GM10248 (cell line): ENCODE data around the gene NOP10.

Experiments
- CTCF ChIA-PET: fragments of 300-600 bp; sonication (Branson Sonifier 250); formaldehyde crosslinking; extraction: SDS; loops from one replicate; lab custom pipeline; 2021; ENCODE audit warnings: antibody characterized with exemption; lab: Yijun Ruan, JAX
- POLR2A ChIA-PET: fragments of 350-650 bp; sonication (Branson Sonifier 250); formaldehyde crosslinking; extraction: SDS; loops from one replicate; lab custom pipeline; 2020; ENCODE audit warnings: antibody characterized with exemption; lab: Yijun Ruan, JAX
- DNase-seq: peaks from one replicate; pipeline ENCODE4 v3.0.0; 2012; ENCODE audit errors: extremely low spot score
- TF ChIP-seq, protein P1 (sequence below): IDR thresholded peaks from 2 replicates; pipeline ENCODE4 v1.5.1; 2012; ENCODE audit warnings: mild to moderate bottlenecking, low read depth; ENCODE audit errors: extremely low read depth, missing control alignments, control extremely low read depth

NOP10 gene

GRCh38 chr15:34338347-34338746 is 4.6 kb downstream of the NOP10 start:
- POLR2A ChIA-PET, result interaction anchor here (0.7 to 2.2 kb wide), 2 partner anchors 9 to 20 kb away, joined by 5 to 9 read pairs; no protein-coding TSS in a partner anchor

DNA sequence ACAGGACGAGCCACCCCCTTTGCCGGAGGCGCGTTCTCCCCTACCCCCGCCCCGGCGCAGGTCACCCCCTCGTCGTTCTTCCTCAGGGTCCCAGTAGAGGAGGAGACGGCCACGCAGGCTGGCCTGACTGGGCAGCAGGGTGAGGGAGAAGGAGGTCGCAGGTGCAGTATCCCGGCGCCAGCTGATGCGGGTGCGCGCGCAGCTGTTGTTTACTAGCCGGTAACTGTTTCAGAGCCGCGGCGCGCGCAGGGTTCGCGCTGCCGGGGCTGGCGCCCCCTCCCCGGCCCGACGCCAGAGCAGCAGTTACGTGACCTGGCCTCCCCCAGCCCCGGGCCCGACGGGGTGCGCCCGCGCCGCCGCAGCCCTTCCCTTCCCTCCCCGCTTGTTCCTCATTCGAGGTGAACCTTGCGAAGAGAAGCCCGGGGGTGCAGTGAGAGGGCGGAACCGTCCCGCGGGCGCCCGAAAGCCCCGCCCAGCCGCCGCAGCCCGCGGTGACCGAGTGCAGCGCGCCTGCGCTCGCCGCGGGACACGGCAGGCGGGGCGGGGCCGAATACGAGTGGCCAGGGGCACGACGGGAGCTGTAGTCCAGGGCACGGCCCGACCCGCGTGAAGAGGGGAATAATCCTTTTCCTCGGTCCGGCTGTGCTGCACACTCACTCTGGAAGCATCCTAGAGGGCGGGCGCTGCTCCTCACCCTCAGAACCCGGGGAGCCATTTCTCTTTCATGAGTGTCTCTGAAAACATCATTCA is 5.2 kb downstream of the NOP10 start, which contains the start of gene SLC12A6:
TSS of gene SLC12A6 (minus strand) at position 225 of the 750 bp plus-strand sequence. CDS start 1,101 bp downstream, outside the sequence.
- CTCF ChIA-PET, result interaction anchor here (1.0 to 2.9 kb wide), 8 partner anchors 9 to 96 kb away, joined by 3 to 19 read pairs (median 4); partner anchors contain the start of gene LPCAT4
- TF ChIP-seq, protein P1, sequence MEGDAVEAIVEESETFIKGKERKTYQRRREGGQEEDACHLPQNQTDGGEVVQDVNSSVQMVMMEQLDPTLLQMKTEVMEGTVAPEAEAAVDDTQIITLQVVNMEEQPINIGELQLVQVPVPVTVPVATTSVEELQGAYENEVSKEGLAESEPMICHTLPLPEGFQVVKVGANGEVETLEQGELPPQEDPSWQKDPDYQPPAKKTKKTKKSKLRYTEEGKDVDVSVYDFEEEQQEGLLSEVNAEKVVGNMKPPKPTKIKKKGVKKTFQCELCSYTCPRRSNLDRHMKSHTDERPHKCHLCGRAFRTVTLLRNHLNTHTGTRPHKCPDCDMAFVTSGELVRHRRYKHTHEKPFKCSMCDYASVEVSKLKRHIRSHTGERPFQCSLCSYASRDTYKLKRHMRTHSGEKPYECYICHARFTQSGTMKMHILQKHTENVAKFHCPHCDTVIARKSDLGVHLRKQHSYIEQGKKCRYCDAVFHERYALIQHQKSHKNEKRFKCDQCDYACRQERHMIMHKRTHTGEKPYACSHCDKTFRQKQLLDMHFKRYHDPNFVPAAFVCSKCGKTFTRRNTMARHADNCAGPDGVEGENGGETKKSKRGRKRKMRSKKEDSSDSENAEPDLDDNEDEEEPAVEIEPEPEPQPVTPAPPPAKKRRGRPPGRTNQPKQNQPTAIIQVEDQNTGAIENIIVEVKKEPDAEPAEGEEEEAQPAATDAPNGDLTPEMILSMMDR, result no peak
- DNase-seq, result peak; percentile 93
- POLR2A ChIA-PET, result interaction anchor here (0.6 to 2.2 kb wide), 6 partner anchors 9 to 31 kb away, joined by 3 to 9 read pairs (median 4); no protein-coding TSS in a partner anchor

More at GRCh38 chr15:34338347-34338746, 4.6 kb downstream of the NOP10 start:
- TF ChIP-seq, protein P1, result no peak
- no peak for DNase-seq
- CTCF ChIA-PET, result interaction anchor here (0.9 to 2.9 kb wide), 6 partner anchors 10 to 97 kb away, joined by 3 to 19 read pairs (median 4); partner anchors contain the start of gene LPCAT4

DNA sequence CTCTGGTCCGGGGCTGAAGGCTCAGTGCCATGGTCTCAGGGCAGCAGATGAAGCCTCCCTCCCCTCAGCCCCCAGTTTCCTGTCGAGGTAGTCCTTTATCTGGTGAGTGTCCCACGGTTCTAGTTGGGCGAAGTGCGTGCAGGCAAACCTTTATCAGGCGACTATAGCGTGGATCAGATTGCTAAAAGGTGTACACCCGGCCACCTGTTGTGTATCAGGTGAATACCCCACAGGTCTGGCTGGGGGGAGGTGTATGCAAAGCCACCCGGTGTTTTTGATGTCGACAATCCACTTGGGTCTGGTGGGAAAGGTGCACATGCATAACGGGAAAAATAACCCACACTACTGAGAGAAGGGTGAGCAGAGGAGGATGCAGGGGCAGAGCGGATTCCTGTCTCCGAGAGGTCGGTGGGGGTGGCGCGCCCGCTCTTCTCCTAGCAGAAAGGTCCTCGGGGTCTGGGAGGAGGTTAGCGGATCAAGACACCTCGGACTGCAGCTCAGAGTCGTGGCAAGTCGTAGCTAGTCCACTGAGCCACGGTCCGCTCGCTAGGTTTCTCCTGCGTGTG is 5.9 kb downstream of the NOP10 start:
- POLR2A ChIA-PET, result interaction anchor here (0.6 to 2.2 kb wide), 6 partner anchors 8 to 127 kb away, joined by 3 to 9 read pairs (median 3); partner anchors contain the start of gene KATNBL1
- no peak for DNase-seq
- CTCF ChIA-PET, result interaction anchor here (1.0 to 2.0 kb wide), 5 partner anchors 9 to 39 kb away, joined by 3 to 10 read pairs (median 4); partner anchors contain the start of gene LPCAT4
- TF ChIP-seq, protein P1, result no peak

GRCh38 chr15:34336231-34336990 is 6.5 kb downstream of the NOP10 start:
- ChIA-PET POLR2A (interaction anchor here (0.9 to 2.2 kb wide), 2 partner anchors 7 to 126 kb away, joined by 3 to 9 read pairs; partner anchors contain the start of gene KATNBL1), CTCF (interaction anchor here (0.9 to 2.0 kb wide), 8 partner anchors 8 to 38 kb away, joined by 3 to 10 read pairs (median 4); partner anchors contain the start of gene LPCAT4)
- DNase-seq, result no peak
- TF ChIP-seq, protein P1, result no peak

DNA sequence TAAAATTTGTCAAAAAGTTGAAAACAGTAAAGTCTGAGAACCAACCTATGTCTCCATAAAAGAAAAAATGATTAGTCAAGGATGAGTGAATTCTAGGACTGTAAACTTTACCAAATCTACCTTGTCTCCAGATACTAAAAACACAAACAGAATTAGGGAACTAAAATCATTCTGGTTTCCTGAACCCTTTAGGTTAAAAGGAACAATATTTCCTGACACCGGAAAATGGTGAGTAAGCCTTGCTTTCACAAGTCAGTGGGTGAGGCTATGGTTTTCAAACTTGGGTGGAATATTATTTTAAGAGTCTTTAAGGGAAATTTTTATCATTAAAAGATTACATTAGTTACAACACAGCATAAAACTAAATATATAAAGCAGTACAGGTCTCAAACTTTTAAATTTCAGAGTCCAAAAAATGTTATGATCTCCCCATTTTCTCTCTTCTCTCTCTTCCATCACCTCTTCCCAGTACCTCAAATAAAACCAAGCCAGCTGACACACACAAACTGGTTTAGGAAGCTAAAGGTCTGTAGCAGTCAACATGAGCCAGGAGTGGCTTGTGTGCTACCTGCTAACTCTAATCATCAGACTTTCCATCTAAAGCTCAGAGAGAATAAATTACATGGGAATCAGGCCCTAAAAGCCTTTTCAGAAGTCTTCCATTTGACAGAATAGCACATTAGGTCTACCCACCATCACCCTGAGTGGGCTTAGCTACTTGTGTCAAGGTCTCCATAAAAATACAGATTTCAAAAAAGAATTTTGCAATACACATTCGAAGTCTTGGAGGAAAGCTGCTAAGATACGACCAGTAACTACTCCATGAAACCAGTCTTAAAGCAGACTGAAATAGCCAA is 7.5 kb downstream of the NOP10 start:
- CTCF ChIA-PET, result interaction anchor here (0.9 to 1.9 kb wide), 4 partner anchors 8 to 32 kb away, joined by 3 to 10 read pairs (median 4); partner anchors contain the start of gene LPCAT4
- no peak for DNase-seq
- TF ChIP-seq, protein P1, result no peak
- POLR2A ChIA-PET, result no interaction called here
